NCI-H1105 treated with DMSO at 0.1 percent for 48 hours (cell line): Measurements from ENCODE around the gene SYDE2.
A peak's percentile ranks its signal among the peaks of the same experiment; 100 is the strongest.
"Not testable (repeated sequence)": the region's sequence is repeated elsewhere in the genome, so short reads cannot be mapped to it uniquely, and the experiment has no call there.

Experiments
- DNase-seq: peaks from one replicate; lab custom pipeline; 2025; lab: John Stamatoyannopoulos, UW

The SYDE2 gene

GRCh38 chr1:85200463-85201339 is at the start of gene SYDE2:
SYDE2 (minus strand) TSS chr1:85201016; CDS start chr1:85200996, 20 bp downstream.
- DNase-seq: peak; percentile 60

DNA sequence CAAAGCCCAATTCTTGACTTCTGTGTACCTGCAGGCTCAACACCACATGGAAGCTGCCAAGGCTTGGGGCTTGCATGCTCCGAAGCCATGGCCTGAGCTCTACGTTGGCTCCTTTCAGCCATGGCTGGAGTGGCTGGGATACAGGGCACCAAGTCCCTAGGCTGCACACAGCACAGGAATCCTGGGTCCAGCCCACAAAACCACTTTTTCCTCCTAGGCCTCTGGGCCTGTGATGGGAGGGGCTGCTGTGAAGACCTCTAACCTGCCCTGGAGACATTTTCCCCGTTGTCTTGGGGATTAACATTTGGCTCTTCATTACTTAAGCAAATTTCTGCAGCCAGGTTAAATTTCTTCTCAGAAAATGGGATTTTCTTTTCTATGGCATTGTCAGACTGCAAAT is 48.2 kb upstream of the SYDE2 start:
- DNase-seq: not testable (repeated sequence)

- no peak for DNase-seq
Observed at GRCh38 chr1:85245891-85246290, 45.1 kb upstream of the SYDE2 start.

DNA sequence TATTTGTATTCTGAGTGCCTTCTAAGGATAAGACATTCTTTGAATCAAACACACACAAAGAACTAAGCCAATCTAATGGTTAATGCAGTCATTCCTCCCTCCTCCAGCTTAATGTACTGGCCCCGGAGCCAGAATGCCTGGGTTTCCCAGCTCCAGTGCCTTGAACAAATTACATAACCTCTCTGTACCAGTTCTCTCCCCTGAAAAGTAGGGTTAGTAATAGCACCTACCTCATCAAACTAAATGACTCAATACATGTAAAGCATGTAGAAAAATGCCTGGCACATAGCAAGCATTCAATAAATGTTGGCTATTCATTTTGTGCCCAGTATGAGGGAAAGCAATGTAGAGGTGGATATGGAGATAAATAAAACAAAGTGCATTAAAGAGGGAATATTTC is 44.6 kb upstream of the SYDE2 start:
- DNase-seq: no peak

- DNase-seq: no peak
Observed at GRCh38 chr1:85244271-85245061, 43.6 kb upstream of the SYDE2 start.

DNA sequence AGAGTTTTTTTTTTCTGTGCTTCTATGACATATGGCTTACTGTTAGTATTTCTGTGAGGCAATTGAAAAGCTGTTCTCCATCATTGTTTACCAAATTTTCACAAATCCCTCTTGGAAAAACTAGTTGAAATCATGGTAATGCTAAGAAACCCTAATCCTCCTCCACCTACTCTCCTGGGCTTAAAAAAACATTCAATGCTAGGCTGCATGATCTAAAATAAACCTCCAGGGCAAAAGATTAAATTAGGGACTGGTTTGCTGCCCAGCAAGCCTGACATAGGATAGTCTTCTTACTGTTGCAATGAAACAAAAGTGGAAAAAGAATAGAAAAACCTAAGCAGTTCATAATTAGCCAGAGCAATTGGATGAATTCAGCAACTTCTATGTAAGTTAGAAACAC is 42.6 kb upstream of the SYDE2 start:
- DNase-seq: no peak

DNA sequence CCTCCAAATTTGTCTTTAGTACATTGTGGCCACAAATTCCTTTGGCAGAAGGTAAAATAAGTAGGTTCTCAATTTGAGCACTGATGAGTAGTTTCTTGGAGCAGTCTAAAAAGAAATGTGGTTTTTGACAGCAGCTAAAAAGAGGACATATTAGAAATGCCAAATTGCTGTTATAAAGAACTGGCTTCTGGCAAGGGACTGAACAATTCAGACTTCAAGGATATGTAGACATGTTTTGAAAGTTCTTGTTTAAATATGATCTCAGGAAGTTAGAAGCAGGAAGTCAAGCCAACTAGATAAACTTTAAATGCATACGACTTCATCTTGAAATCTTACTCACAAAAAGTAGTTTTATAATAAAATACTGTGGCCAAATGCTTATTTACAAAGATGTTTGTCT is 39.8 kb upstream of the SYDE2 start:
- no peak for DNase-seq

DNA sequence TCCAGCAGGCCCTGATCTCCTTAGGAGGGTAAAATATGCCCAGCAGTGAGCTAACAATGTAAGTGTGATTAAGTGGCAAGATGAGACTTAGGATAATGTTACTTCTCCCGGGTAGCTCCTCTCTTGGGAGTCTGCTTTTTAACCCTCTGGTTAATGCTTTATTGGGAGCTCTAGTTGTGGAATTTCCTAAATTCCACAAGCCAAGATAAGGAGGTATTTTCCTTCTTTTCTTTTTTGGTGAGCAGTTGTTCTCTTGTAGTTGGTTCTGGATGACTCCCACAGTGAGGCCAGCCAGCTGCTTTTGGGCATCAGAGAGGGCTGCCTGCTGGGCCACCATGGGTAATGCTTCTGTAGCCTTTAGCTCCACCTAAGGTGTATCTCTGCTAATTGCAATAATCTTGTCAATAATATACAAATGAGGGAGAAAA is 39.4 kb upstream of the SYDE2 start:
- peak; percentile 19 for DNase-seq

- no peak for DNase-seq
Observed at GRCh38 chr1:85237613-85238012, 36.8 kb upstream of the SYDE2 start.

GRCh38 chr1:85230305-85230977 is 29.6 kb upstream of the SYDE2 start:
- no peak for DNase-seq

DNA sequence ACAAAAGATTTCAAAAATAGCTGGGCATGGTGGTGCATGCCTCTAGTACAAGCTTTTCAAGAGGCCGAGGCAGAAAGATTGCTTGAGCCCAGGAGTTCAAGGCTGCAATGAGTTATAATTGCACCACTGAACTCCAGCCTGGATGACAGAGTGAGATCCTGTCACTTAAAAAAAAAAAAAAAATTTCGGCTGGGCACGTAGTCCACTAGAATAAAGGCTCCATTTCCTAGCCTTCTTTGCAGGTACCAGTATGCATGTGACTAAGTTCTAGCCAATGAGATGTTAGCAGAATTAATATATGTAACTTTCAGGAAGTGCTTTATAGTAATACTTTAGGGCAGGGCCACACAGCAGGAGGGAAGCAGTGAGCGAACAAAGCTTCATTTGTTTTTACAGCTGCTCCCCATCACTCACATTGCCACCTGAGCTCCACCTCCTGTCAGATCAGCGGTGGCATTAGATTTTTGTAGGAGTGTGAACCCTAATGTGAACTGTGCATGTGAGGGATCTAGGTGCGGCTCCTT is 28.8 kb upstream of the SYDE2 start:
- peak; percentile 17 for DNase-seq

DNA sequence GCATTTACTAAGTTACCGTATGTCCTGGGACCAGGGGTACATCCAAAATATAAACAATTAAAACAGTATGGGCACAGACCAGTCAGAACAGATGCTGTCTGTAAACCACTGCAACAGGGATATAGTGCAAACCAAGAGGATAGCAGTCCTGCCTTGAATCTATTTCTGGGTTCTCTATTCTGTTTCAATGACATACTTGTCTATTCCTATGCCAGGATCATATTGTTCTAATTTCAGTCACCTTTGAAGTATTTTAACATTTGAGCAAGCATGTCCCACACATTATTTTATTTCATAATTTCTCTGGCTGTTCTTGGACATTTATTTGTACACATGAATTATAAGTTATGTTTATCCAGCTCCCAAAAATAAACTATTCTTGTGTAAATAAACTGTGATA is 28.2 kb upstream of the SYDE2 start:
- DNase-seq: no peak

- no peak for DNase-seq
Observed at GRCh38 chr1:85225624-85226380, 25.0 kb upstream of the SYDE2 start.

- peak; percentile 97 for DNase-seq
Observed at GRCh38 chr1:85224734-85225623, 24.2 kb upstream of the SYDE2 start.

DNA sequence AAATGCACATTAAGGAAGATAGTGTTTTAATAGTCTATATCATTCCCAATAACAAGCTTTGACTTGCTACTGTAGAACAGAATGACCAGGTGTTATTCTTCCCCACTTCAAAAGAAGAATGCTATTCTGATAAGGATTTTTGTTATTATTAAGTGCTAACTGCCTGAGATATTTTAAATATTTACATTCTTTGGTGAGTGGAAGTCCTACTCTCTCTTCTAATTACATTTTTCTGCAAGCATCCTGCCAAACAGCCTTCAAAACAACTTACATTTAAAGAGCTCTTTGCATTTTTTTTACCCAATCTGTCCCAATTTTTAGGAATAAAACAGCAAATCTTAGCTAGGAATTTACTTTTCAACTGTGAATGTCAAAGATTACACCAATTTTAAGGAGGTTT is 23.5 kb upstream of the SYDE2 start:
- DNase-seq: peak; percentile 36

DNA sequence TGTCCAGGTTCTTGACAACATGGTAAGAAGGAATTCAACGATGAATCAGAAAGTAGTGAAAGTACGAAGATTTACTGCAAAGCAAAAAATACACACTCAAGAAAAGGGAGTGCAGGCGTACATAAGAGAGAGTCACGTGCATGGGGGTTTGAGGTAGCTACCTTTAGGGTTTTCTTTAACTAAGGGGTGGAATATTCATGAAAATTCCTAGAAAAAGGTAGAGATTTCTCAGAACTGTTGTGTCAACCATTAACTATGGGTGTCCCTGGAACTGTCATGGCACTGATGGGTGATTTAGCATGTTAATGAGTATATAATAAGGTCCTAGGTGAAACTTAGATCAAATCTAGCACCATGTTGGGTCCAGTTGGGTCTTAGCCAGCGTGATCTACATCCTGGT is 22.5 kb upstream of the SYDE2 start:
- DNase-seq: no peak

GRCh38 chr1:85220756-85221201 is 20.0 kb upstream of the SYDE2 start:
- DNase-seq: no peak

DNA sequence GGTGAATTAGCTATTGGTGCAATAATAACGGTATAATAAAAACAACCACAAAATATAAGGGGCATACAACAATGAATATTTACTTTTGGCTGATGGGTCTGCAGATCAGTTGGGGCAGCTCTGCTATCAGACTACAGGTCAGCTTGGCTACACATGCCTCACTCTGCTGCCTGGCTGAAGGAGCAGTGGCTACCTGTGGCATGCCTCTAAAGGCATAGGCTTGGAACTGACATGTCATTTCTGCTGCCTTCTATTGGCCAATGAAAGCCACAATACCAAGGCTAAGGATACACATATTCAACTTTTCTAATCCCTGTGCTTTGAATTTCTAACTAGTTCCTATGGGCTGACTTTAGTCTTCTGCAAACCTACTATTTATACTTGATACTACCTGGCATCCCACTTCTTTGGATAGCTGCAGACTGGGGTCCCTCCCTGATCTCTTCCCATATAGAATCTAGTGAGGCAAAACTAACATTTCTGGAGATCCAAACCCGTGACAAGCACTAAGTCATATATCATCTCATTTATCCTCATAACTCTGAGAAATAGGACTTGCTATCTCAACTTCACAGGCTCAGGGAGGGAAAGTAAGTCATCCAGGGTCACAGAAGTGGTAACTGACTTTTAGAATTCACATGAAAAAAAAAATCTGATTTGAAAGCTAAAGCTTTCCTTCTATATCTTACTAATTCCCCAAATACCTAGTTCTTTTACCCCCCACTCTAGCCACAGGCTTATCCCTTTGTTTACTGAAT is 19.2 kb upstream of the SYDE2 start:
- no peak for DNase-seq

- no peak for DNase-seq
Observed at GRCh38 chr1:85216697-85217096, 15.9 kb upstream of the SYDE2 start.

DNA sequence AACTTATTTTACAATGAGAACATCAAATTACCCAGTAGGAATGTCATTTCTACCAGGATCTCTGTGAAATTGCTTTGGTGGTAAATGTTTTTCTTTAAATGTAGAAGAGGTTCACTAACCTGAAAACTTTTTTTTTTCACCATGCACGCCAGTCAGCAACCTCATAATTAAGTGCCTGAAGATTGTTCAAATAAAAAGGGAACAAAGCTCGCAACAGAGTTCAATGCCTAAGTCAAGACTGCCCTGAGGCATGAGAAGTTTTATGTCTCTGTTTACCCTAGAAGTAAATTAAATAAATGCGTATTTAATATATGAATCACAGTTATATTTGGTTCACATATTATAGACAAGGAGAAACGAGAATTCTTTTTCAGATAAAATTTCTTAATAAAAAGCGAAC is 13.8 kb upstream of the SYDE2 start:
- no peak for DNase-seq
